Fibroblast of mammary gland (primary cell): ENCODE measurements around the gene GNPAT.
A peak's percentile ranks its signal among the peaks of the same experiment; 100 is the strongest.

Source experiments
- DNase-seq: peaks from one replicate; pipeline ENCODE4 v3.0.0-alpha.2; 2010; ENCODE audit warnings: low read depth
- H3K4me3 ChIP-seq: 2 replicates; pipeline ENCODE4 v1.5.1; 2011; ENCODE audit warnings: low read depth, mild to moderate bottlenecking, low read length, moderate library complexity; ENCODE audit not compliant: control insufficient read depth
- TF ChIP-seq, protein P1 (sequence below): conservative IDR thresholded peaks from 2 replicates; pipeline ENCODE4 v1.5.1; 2011; ENCODE audit warnings: low read depth, low read length, inconsistent platforms; ENCODE audit not compliant: control insufficient read depth, insufficient read depth

GNPAT gene

GRCh38 chr1:231196728-231197127, 44.3 kb upstream of the GNPAT start:
- DNase-seq = no peak
- TF ChIP-seq, protein P1, sequence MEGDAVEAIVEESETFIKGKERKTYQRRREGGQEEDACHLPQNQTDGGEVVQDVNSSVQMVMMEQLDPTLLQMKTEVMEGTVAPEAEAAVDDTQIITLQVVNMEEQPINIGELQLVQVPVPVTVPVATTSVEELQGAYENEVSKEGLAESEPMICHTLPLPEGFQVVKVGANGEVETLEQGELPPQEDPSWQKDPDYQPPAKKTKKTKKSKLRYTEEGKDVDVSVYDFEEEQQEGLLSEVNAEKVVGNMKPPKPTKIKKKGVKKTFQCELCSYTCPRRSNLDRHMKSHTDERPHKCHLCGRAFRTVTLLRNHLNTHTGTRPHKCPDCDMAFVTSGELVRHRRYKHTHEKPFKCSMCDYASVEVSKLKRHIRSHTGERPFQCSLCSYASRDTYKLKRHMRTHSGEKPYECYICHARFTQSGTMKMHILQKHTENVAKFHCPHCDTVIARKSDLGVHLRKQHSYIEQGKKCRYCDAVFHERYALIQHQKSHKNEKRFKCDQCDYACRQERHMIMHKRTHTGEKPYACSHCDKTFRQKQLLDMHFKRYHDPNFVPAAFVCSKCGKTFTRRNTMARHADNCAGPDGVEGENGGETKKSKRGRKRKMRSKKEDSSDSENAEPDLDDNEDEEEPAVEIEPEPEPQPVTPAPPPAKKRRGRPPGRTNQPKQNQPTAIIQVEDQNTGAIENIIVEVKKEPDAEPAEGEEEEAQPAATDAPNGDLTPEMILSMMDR = no peak

DNA sequence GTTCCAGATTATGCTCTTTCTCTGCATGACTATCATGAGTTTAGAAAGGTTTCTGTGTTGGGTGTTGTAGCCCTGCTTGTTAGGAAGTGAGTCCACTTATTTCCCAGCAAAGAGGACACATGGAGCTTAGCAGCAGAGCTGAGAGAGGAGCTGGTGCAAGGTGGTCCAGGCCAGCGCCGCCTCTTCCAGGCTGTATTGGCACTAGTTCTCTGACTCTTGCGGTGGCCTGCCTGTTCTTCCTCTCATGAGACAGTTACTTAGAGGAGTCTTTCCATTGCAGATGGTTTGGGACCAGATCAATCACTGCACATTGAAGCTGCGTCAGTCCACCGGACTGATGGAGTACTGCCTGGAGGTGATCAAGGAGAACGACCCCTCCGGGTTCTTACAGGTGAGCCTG, 41.1 kb upstream of the GNPAT start:
- TF ChIP-seq, protein P1 = no peak
- H3K4me3 ChIP-seq = no peak overlapping the region

More at GRCh38 chr1:231196728-231197127, 44.3 kb upstream of the GNPAT start:
- H3K4me3 ChIP-seq = no peak overlapping the region

DNA sequence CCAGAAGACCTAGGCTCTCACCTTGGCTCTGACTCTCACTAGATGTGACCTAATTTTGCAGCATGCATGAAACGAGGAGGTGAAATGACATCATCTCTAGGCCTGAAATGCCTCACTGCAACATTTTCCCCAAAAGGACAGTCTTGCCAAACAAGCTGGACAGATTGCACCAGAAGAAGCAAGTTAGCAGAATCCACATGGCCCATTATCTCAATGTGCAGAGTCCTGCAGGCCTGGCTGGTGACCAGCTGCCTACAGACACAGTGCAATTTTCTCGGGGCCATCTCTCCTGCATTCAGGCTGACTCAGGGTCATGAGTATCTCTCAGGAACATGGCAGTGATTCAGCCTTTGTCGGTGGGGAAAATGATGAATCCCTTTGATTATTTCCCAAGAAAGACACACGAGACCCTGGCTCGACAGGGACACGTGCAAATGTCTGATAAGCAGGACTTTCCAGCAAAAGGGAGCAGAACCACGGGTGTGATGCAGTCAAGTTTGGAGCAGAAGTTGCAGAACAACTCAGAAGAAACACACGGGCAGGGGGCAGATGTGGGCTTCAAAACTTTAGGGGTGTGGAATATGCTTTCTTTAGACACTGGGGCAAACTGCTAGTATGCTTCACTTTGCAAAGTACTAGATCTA, 40.5 kb upstream of the GNPAT start:
- DNase-seq = peak; percentile 72
- TF ChIP-seq, protein P1 = no peak
- H3K4me3 ChIP-seq = no peak overlapping the region

More for the DNA sequence above, 41.1 kb upstream of the GNPAT start:
- DNase-seq = no peak

- no peak for DNase-seq
- H3K4me3 ChIP-seq = no peak overlapping the region
- TF ChIP-seq, protein P1 = no peak
Observed at GRCh38 chr1:231201375-231201978, 39.5 kb upstream of the GNPAT start.

DNA sequence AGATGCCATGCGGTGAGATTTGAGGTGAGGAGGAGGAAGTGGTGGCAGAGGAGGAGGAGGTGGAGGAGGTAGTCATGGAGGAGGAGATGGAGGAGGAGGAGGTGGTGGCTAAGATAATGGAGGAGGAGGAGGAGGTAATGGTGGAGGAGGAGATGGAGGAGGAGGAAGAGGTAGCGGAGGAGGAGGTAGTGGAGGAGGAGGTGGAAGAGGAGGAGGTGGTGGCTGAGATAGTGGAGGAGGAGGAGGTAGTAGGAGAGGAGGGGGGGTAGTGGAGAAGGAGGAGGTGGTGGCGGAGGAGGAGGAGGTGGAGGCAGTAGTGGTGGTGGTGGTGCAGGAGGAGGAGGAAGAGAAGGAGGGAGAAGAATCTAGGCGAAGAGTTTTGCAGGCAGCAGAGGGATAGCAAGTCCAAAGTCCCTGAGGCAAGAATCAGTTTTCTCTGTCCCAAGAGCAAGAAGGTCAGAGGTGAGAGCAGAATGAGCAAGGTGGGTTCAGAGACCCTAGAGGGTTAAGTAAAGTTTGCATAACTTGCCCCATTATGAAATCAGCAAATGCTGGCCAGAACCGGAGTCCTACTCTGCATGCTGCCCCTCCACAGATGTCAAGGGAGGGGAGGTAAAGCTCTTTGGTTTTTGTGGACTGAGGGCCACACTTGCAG, 38.9 kb upstream of the GNPAT start:
- H3K4me3 ChIP-seq = no peak overlapping the region
- TF ChIP-seq, protein P1 = no peak
- no peak for DNase-seq

- DNase-seq = no peak
- TF ChIP-seq, protein P1 = no peak
- H3K4me3 ChIP-seq = no peak overlapping the region
Observed at GRCh38 chr1:231203259-231204057, 37.6 kb upstream of the GNPAT start.
